NCI-H524 treated with DMSO at 0.1 percent for 48 hours (cell line): ENCODE results near the gene GRB2.
A peak's percentile ranks its signal among the peaks of the same experiment; 100 is the strongest.
"Not testable (repeated sequence)": the region's sequence is repeated elsewhere in the genome, so short reads cannot be mapped to it uniquely, and the experiment has no call there.

ENCODE experiments used
- DNase-seq: peaks from one replicate; lab custom pipeline; 2025; lab: John Stamatoyannopoulos, UW

GRB2 gene

DNA sequence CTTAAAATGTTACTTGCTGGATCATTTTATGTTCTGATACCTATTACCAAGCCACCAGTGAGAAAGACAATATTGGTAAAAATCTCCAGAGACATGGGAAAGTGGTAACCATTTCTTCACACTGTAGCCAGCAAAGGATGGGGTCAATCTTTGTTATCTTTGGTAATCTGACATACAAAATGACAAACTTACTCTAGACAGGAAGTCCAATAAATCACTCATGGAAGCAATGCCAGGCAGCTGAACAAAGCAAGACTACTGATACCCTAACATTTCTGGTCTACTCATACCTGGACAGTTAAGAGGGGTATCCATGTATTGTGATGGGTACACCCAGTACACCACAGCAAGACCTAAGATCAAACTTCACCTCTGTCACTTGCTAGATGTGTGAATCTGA, 19.0 kb downstream of the GRB2 start:
- DNase-seq: no peak

DNA sequence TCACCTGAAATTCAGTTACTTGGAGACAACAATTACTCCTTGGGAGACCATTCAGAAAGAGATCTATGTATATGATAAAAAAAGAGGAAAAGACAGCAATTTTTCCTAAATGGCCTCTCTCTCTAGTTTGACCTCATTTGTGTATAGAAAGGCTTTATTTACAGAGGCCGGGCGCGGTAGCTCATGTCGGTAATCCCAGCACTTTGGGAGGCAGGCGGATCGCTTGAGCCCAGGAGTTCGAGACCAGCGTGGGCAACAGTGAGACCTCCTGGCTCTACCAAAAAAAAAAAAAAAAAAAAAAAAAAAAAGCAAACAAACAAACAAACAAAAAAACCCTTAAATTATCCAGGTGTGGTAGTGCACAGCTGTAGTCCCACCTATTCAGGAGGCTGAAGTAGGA, 20.7 kb downstream of the GRB2 start:
- DNase-seq: no peak

DNA sequence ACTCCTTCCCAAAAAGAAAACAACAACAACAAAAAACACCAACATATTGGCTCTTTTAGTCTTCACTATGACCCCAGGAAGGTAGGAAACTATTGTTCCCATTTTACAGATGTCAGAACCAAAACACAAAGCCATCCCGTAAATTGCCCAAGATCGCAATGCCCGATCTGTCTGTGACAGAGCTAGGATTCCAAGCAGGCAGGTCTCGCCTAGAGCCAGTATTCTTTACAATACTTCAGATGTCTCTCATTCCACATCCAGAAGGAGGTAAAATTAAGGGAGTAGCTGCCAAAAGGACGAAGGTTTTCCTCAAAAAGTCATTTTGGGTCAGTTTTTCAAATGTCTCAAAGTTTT, 21.7 kb downstream of the GRB2 start:
- no peak for DNase-seq

DNA sequence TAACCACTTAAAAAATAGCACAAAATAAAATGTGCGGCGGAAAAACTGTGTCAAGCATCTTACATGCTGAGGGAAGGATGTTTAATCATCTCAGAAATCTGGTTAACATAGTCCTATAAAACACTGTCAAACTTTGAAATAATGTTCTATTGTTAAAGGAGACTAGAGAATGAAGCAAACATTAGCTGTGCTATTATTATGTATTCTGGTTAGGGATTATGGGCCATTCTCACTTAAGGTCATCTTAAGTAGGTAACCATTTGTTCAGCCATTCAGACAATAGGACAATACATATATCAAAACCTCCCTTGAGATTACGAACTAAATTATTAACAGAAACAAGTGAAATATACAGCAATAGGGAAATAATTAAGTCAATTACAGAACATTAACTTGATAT, 24.7 kb downstream of the GRB2 start:
- no peak for DNase-seq

DNA sequence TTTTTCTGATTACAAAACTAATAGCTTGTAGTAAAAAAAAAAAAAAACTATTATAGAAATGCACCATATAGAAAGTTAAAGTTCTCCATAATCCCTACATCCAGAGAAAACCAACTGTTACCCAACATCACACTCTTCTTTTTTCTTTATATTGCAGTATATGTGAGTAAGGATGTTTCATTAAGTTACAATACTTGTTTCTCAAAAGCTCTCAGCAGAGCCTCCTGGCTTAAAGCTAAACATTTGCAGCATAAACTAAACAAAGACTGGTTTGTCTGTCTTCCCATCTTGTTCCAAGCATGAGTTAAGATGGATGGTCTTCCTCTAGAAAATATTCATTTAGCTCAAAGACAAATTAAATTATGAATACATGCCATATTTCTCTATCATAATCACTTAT, 25.2 kb downstream of the GRB2 start:
- DNase-seq: no peak

DNA sequence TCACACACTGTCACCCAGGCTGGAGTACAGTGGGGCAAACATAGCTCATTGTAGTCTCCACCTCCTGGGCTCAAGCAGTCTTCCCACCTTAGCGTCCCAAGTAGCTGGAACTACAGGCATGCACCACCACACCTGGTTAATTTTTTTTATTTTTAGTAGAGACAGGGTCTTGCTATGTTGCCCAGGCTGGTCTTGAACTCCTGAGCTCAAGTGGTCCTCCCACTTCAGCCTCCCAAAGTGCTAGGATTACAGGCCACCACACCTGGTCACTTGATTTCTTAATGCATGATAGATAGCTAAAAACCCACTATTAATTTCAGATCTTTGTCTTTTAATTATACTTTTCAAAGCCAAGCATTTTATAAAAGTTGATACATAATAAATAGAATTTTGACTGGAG, 26.1 kb downstream of the GRB2 start:
- DNase-seq: not testable (repeated sequence)

DNA sequence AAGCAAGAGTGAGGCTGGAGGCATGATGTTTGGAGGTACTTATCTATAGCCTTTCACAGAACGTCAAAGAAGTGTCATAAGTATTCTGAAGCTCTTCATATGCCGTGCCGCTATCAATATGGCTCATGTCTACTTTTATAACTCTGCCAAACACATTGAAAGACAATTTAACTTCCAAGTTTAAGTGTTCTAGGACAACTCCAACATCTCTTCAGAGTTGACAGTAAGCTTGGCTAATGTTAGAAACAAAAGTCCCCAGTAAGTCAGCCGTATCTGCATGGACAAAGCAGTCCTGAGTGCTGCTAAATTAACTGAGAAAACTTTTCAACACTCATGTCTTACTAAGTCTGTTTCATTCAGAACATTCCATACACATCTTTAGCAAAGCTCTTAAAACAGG, 32.2 kb downstream of the GRB2 start:
- no peak for DNase-seq

DNA sequence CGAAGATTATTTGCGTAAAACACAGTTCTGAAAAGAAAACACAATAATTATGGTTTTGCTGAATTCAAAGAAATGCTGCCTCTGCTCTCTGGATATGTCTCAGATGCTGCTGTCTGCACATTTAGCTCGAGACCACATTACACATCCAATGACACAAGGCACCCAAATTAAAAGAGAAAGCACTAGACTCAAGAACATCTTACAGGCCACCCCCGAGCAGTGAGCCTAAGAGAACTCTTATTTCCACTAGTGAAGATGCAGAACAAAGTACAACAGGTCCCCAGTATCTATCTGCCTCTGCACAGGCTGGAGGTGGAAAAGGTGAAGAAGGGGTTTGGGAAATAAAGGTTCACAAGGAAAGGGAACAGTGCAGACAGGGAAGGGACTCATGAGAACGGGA, 33.5 kb downstream of the GRB2 start:
- DNase-seq: no peak

DNA sequence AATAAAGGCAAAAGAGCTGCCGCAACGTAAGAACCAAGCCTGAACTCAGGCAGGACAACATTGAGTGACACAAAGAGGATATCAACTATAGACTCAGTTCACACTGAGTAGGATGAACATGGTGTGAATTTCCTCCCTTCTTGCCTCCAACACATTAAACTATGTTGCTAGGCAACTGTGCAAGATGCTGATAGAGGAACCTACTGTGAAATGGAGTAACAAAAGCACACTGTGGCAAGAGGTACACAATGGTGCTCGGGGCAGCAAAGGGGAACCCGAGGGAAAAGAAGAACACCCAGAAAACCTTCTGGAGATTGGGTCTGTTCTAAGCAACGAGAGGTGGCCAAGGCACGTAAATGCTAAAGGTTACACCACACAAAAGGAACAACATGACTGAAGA, 34.1 kb downstream of the GRB2 start:
- no peak for DNase-seq

DNA sequence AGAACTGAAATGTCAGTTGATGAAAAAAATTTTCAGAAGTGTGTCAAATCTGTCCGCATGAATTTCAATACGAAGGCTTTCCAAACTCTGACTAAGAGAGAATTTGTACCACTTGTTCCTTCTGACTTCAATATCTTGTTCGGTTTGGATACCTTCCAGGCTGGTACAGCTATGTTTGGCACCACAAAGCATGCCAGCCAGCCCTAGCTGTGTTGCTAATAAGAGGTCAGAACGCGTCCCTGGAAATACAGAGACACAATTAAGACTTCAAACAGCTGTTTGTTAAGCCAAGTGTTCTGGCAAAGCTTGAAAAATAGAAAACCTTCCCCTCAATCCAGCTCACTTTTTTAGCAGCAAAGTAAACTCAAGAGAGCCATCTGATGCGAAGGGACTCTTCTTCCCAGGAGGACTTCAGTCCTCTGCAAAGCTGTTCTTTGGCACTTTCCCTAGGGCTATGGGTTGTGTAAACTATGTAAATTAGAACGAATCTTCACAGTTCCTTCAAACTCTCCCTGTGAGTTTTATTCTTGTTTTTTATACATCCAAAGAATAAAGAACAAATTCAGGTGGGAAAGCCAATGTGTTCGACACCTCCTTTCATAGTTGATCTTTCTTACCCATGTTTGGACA, 35.1 kb downstream of the GRB2 start:
- no peak for DNase-seq

DNA sequence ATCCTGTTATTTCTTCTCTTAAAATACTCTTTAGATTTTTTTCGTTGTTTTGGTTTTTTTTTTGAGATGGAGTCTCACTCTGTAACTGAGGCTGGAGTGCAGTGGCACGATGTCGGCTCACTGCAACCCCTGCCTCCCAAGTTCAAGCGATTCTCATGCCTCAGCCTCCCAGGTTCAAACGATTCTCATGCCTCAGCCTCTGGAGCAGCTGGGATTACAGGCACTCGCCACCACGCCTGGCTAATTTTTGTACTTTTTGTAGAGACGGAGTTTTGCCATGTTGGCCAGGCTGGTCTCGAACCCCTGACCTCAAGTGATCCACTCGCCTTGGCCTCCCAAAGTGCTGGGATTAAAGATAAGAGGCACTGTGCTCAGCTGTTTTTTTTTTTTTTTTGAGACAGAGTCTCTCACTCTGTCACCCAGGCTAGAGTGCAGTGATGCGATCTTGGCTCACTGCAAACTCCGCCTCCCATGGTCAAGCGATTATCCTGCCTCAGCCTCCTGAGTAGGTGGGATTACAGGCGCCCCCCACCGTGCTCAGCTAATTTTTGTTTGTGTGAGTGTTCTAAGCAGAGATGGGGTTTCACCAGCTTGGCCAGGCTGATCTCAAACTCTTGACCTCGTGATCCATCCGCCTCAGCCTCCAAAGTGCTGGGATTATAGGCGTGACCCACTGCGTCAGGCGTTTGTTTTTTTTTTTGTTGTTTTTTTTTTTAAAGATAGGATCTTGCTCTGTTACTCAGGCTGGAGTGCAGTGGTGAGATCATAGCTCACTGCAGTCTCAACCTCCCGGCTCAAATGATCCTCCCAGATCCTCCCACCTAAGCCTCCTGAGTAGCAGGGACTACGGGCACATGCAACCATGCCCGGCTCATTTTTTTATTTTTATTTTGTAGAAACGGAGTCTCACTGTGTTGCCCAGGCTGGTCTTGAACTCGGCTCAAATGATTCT, 37.4 kb downstream of the GRB2 start:
- not testable (repeated sequence) for DNase-seq

DNA sequence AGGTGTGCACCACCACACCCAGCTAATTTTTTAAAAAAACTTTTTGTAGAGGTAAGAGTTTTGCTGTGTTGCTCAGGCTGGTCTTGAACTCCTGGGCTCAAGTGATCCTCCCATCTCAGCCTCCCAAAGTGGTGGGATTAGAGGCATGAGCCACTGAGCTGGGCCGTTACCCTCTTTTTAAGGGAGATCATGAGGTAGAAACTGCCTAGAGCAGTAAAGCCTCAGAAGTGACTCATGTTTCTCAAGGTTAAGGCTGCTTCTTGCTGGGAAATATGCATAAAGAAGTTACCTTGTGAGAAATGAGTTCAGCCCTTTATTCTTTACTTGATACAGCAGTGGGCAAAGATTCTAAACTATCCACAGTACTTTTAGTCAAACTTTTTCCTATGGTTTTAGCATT, 38.2 kb downstream of the GRB2 start:
- no peak for DNase-seq

DNA sequence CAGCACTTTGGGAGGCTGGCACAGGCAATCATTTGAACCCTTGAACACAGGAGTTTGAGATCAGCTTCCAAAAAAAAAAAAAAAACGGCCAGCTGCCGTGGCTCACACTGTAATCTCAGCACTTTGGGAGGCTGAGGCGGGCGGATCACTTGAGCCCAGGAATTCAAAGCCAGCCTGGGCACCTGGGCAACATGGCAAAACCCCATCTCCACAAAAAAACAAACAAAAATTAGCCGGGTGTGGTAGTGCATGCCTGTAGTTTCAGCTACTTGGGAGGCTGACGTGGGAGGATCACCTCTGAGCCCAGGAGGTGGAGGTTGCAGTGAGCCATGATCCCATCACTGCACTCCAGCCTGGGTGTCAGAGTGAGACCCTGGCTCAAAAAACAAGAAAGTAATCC, 39.0 kb downstream of the GRB2 start:
- DNase-seq: peak; percentile 53

DNA sequence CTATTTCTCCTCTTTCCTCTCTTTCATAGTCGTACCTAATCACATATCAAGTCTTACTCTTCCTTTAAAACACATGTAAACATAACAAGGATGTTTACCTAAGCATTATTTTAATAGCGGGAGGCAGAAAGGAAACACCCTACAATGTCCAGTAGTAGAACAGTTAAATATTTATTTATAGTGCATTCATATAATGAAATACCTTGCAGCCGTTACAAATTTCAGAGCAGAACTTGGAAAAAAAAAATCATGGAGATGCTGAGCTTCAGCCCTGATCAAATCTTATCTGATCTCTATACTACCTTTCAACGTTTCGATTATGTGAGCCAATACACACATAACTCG, 39.6 kb downstream of the GRB2 start:
- DNase-seq: no peak

DNA sequence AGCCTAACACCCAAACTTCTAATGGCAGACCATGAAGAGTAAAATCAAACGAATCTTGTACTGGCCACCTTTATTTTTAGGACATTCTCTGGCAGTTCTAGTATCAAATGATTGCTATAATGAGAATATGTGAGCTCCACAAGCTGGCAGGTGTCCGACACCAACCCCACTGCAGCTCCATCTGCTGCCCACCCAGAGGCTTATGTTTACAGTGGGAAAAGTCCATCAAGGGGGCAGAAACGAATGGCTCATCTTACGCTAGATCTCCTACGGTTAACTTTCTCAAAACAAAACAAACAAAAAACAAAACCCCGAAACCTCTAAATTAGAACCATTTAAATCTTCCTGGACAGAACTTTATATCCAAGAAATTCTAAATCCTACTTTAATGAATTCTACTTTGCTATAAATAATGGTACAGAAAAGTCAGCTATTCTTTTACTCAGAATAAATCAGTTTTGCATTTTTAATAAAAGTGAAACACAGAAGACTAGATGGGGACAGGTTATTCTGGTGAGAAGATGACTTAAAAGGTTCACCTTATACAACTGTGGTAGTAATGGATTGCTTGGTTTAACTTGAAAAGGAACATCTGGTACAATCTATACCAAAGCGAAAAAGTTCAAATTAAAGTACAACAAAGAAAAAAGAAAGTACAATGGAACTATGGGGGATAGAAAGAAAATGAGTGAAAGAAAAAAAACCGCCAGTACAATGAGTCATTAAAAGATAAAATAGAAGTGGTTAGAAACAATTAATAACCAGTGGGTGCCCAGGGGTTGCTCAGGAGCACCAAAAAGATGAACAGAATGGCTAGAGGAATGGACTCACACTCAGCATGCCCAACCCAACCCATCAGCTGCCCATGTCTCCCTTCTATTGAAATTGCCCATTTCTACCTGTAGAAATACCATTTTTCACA, 40.2 kb downstream of the GRB2 start:
- peak; percentile 75 for DNase-seq

DNA sequence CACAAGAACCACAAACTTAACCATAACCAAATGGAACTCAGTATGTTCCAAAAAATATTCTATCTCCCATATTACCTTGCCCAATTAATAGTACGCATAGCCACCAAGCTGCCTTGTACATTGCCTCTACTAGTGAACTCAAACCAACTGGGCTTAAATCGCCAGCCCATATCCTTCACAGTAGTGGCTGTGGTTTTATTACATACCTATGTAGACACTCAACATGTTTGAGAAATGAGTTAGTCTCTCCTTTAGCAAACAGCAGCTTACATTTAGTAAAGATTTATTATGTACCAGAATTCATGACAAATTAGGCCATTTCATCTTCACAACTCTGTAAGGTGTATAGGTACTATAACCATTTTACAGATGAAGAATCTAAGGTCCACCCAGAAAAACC, 41.4 kb downstream of the GRB2 start:
- no peak for DNase-seq

DNA sequence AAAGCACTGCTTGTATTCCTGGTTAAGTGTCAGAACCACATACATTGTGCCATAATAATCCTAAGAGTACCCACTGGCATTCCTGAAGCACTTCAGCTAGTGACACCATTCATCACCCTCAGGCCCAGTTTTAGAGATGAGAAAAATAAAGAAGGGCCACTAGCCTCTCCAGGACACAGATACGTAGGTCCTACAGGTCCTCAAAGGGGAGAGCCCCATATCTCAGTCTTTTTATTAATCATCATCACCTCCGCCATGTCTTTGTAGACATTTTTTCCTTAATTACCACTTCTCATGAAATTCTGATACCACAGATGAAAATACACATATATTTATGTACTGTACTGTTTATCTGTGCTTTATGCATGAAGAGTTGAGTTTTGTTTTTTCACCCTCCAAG, 43.5 kb downstream of the GRB2 start:
- DNase-seq: no peak

DNA sequence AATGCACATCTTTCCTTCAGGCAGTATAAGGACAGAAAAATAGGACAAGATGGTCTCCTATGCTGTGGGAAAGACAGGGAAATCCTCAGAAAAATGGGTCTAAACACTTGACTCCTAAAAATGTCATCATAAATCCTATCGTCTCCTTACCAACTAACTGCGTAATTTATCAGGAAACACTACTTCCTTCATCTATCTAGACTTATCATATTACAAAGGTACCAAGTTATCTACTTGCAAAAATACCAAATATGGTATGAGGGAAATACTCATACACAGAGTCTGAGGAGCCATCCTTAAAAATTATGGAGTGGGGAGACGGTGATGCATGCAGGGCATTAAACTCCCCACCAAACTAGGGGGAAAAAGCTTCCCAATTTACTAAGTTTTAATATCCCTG, 44.1 kb downstream of the GRB2 start:
- DNase-seq: no peak

DNA sequence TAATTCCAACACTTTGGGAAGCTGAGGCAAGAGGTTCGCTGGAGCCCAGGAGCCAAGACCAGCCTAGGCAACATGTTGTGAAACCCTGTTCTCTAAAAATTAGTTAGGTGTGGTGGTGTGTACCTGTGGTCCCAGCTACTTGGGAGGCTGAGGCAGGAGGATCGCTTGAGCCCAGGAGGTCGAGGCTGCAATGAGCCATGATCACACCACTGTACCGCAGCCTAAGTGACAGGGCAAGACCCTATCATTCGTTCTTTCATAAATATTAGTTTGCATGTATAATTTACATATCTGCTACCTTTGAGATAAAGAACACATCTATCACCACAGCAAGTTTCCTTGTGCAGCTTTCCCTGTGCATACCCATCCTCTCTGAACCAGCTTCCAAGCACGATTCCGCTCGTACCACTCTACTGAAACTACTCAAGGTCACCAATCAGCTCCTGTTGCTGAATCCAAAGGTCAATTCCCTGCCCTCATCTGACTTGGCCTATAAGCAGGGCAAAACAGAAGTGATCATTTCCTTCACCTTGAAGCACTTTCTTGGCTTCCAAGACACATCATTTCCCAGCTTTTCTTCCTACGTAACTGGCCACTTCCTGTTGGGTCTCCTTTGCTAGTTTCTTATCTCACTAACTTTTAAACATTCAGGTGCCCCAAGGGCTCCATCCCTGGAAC, 49.1 kb downstream of the GRB2 start:
- DNase-seq: no peak

DNA sequence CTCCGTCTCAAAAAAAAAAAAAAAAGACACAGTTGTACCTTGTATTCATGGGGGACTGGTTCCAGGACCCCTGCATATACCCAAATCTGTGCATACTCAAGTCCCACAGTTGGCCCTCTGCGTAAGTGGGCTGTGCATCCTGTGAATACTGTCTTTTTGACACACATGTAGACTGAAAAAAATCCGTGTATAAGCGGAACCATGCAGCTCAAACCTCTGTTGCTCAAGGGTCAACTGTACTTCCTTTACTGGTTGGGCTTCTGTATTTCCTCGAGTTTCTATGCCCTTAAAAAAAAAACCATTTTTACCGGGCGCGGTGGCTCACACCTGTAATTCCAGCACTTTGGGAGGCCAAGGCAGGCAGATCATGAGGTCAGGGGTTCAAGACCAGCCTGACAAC, 52.3 kb downstream of the GRB2 start:
- no peak for DNase-seq

DNA sequence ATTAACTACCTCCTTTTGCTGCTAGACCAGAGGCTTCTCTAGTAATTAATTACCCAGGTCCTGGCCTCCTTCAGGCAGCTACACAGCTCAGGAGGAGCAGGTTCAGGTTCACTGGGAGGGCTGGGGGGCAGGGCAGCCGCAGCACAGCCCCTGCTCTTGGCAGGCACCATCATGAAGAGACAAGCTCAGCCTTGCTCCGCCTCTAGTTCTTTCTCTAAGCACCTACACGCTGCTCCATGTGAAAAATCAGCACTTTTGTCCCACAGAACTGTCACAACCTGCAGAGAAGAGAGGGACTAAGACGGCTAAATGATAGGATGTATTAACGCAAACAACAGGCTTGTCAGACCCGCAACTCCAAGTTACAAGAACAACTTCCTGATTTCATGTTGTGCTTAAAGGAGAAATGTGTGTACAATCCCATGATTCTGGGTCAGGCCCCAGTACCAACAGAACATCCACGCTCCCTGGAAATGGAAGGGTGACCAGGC, 53.4 kb downstream of the GRB2 start:
- DNase-seq: no peak

DNA sequence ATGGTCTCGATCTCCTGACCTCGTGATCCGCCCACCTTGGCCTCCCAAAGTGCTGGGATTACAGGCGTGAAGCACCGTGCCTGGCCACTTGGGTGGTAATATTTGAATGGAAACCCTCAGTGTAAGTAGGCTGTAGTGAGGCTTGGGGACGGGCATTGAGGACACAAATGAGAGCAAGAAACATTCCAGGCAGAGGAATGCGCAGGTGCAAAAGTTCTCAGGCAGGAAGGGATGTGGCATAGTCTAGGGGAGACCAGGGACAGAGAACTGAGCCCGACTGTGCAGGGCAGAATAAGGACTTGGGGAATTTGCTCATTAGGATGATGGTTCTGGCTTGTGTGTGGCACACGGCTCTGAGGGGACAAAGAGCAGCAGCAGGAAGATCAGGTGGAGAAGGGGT, 54.8 kb downstream of the GRB2 start:
- no peak for DNase-seq
